HG02870 (cell line): ENCODE results near the gene CHRM3.

Source experiments
- ATAC-seq: cut with Tn5 transposase; IDR thresholded peaks from one replicate; pipeline ENCODE4 v1.9.1; 2021; ENCODE audit warnings: mild to moderate bottlenecking, moderate library complexity; ENCODE audit not compliant: unreplicated experiment

Gene CHRM3

DNA sequence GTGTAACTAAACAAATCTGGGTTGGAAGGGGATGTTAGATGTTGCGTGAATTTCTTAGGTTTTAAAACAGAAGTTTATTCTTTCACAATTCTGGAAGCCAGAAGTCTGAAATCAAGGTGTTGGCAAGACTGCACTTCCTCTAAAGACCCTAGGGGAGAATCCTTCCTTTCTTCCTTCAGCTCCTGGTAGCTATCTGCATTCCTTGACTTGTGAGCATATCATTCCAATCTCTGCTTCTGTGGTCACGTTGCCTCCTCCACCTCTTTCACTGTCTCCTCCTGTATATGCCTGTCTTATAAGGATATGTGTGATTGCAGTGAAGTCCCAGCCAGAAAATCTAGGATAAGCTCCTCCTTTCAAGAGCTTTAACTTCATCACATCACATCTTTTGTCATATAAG is 7.7 kb downstream of the CHRM3 start:
- ATAC-seq: no peak

DNA sequence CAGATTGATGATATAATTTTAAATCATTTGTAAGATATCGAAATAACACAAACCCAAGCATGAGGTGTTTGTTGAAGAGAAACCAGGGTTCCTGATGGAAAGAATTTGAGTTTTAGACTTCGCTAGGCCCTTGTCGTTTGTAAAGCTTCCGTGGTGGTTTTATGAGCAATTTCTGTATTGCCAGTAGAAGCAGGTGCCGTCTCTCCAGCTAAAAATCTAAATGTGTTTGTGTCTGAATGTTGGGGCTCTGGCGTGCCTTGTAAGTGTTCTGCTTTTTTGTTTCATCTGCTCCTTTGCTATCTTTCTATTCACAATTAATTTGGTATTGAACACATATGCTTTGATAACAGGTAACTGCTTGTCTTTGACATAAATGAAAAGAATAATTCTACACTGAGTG is 27.5 kb downstream of the CHRM3 start:
- ATAC-seq: no peak

DNA sequence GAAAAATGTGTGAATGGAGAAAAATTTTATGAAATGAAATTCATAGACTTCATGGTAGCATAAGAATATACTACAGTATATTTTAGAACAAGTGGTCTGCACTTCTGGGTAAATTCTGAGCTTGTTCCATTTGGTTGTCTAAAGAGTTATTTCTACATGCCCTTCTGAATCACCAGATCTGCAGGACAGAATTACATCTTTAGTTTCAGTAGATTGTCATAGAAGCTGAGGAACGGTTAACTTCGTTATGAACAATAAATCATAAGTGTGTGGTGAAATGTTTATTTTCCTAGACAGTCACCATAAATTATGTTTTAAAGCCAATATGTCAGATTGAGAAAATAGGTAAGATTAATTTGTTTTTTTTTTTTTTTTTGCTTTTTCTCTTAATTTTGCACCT is 30.9 kb downstream of the CHRM3 start:
- no peak for ATAC-seq

DNA sequence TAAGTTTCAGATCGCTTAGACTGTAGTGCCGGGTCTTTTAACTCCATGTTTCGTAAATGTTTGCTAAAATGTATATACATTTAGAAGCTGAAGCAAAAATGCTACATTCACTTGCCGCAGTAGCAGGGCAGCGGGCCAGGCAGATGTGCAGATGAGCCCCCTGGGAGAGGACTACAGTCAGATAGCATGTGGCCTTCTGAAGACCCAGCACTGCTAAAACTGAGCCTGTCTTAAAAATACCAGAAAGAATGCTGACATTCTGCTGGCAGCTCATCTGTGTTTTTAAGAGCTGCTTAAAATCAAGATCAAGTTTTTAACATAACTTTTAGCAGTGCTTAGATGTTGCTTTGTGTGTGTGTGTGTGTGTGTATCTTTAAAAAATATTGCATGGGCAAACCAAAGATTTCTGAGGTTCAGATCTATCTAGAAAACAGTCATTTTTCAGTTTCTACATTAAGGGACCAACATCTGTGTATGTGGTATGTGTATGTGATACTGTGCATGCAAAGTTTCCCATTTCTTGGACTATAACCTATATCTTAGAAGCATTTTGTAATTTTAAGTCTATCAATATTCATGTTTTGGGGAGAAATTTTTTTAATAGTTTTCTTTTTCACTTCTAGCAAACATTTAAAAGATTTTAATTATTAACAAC is 31.7 kb downstream of the CHRM3 start:
- ATAC-seq: no peak

DNA sequence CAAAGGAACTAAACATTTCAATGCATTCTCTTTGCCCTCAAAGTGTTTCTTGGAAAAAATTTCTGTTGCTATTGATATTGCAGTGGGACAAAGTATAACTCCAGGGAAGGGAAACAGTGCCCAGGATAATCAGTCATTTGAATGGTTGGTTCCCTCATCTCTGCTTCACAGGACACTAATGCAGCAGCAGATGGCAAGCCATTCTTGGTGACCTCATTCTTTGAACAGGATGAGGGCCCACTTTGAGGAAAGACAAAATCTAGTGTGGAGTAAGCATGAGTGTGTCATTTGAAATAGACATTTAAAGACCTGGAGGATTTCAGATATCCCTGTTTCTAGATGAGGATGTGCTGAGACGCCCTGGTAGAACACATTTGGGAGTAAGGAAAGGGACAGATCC is 32.3 kb downstream of the CHRM3 start:
- no peak for ATAC-seq

DNA sequence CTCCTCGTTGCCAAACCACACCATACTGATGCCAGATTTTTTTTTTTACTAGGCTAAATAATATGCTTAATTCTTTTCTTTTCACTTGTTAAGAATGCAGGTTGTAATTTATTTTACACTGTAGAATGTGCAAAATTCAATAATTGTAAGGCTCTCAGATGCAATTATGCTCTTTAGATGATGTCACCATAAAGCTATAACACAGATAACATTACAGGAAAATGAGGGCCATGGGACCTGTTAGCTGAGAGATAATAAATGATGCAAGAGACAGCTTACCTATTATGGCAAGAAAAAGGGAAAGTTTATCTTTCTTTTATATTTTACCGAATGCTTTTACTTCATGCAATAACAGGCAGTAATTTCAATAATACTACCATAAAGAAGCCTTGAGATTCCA is 35.4 kb downstream of the CHRM3 start:
- no peak for ATAC-seq

DNA sequence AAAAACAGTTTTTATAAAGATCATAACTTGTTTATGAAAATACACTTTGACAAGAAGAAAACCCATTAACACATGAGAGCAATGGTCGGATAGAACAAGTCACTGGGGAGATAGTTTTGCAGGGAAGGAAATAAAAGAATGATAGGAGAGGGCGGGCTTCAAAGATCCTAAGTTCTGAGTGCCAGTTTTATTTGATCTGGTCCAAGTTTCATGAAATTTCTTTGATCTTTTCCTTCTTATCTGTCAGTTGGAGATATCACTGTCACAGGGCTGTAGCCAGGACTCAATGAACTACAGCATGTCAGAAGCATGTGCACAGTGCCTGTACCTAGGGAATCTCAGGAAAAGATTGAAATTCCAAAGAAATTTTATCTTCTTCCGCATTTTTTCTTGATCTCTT is 36.5 kb downstream of the CHRM3 start:
- ATAC-seq: no peak

DNA sequence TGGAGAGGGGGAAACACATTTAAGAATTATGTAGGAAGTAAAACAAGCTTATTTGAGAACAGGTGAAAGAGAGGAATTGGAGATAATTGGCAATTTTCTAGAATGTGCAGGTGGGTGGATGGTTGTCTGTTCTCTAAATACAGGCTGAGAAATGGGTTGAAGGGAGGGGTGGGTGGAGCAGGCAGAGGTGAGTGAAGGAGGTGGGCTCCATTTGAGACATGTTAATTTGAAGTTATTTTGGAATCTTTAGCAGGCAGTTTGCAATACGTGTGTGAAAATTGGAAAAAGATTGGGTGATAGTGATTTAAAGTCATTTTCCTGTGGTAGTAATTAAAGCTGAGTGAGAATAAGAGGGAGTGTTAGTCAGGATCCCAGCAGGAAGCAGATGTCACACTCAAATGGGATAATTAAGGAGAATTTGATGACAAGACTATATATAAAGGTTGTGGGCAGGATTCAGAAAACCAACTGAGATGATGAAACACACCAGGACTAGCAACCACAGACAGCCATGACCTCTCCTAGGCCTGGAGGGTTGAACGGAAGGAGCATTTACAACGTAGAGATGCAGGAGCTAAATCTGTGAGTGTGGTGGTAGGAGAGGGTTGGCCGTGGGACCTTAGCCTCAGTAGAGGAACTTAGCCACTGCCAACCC is 40.6 kb downstream of the CHRM3 start:
- ATAC-seq: no peak

DNA sequence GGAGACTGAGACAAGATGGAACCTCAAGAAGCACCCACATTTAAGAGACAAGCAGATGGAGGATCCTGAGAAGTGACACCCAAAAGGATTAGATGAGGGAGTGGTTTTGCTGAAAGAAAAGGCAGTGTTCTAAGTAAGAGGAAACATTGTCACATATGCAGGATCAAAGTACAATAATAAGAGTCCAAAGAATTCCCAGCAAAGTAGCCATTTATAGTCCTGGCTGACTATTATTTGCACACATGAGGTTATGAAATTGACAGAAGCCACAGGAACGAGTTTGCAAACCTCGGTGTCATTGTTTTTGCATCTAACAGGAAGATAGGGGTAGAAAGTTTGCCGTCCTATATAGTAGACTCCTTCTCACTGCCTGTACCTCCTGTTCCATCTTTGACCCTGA is 41.3 kb downstream of the CHRM3 start:
- no peak for ATAC-seq

DNA sequence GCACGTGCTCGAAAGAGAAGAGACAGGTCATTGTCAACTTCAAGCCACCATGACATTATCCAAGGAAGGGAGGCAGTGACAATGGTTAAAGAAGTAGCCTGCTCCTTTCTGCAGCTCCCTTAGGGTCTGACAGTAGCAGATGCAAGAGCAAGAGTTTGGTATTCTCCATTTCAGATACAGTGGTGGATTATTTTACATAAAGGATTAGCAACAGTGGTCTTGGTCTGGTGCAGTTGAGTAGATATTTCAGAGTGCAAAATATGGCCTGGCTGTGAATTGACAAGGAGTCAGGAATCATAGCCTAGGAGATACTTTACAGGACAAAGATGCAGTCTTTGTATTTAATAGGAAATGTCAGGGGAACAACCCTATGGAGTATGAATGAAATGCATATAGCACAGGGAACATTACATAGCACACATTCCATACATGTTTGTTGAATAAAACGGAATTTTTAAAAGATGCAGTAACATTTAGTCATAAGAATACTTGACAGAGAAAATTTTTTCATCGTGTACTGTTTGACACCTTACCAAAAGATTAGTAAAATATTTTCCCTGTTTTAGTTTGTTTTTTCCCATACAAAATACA is 41.8 kb downstream of the CHRM3 start:
- no peak for ATAC-seq

DNA sequence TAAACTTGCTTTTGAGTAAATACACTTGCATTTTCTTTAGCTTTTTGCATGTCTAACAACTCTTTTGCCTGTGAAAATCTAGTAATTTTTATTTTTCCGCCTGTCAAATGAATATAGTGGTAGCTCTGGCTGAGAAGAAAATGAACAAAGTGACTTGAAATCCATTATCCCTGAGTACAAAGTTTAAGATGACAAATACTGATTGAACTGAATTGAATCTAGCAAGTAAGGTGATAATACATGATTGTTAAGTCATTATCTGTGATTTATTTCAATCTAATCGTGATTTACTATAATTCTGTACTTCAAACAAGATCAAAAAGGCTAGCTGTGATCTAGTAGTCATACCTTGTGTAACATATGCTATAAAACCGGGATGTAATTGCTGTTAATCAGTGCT is 42.8 kb downstream of the CHRM3 start:
- ATAC-seq: no peak

DNA sequence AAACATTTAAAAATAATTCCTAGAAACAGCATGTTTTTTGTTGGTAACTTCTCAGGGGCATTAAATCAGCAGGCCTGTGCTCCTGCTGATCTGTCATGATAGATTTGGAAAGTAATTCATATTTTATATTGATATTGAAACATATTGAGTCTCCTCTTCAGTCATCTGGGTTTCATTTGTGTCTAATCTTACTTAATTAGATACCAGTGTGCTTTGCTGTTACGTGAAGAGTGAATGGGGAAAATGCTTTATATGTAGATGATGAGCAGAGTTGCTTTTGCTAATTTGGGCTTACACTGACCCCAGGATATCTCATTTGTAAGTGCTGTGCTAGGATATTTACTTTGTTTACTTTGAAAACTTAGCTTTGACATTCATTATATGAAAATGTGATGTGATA is 45.9 kb downstream of the CHRM3 start:
- ATAC-seq: no peak

DNA sequence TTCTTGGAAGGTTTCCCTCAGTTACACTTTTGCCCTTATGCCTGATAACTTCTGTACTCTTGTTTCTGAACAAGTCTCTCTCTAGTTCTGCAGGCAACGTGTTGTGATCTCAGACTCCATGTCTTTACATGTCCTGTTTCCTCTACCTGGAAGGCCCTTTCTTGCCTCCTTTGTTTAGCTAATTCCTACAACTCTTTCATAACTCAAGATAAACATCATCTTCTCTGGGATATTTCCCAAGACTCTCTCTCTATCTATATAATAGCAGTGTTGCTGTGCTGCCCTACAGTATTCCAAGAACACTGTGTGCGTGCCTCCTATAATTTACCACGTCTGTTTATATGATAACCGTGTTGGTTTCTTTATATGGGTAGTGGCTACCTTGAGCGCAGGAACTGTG is 47.8 kb downstream of the CHRM3 start:
- ATAC-seq: no peak
